Esophagus squamous epithelium (tissue), 4 donors: ENCODE data around the gene VIPR2.

Experiments
- CTCF ChIP-seq, 6 experiments: fragments of 450-650 bp in 4 of 6; fragments of 200-600 bp in 2 of 6; sonication (generic) in 2 of 6; IDR thresholded peaks; one replicate each; pipeline ENCODE4 v1.5.1; 2016 to 2019; ENCODE audit warnings: antibody characterized with exemption in 6 of 6, mild to moderate bottlenecking in 4 of 6, moderate library complexity in 4 of 6
- POLR2A ChIP-seq, 4 donors: fragments of 450-650 bp; IDR thresholded peaks; one replicate each; pipeline ENCODE4 v1.6.1; 2017; ENCODE audit warnings: antibody characterized with exemption in 4 of 4, mild to moderate bottlenecking in 4 of 4, moderate library complexity in 3 of 4

- no peak for TF ChIP-seq POLR2A (IDR thresholded peaks at IDR 0.05)
- no peak for TF ChIP-seq CTCF (IDR thresholded peaks at IDR 0.05)
These were observed 87.0 kb downstream of the VIPR2 start for GRCh38 chr7:159057647-159058046.
